WERI-Rb-1 (cell line): ENCODE data around the gene RFNG.
"Not testable (repeated sequence)": the region's sequence is repeated elsewhere in the genome, so short reads cannot be mapped to it uniquely, and the experiment has no call there.

Experiments used
- DNase-seq: peaks from one replicate; pipeline ENCODE4 v3.0.0-alpha.2; 2020
- H3K27ac ChIP-seq: fragments of 250-450 bp; sonication (Bioruptor Pico); 2 replicates; pipeline ENCODE4 v1.5.1; 2020; ENCODE audit warnings: mild to moderate bottlenecking, moderate library complexity
- H3K27me3 ChIP-seq: fragments of 250-450 bp; sonication (Bioruptor Pico); 2 replicates; pipeline ENCODE4 v1.5.1; 2021; ENCODE audit warnings: mild to moderate bottlenecking, low read depth, moderate library complexity; ENCODE audit not compliant: insufficient read depth, severe bottlenecking
- H3K36me3 ChIP-seq: fragments of 250-450 bp; sonication (Bioruptor Pico); 2 replicates; pipeline ENCODE4 v1.5.1; 2020; ENCODE audit warnings: mild to moderate bottlenecking, moderate library complexity
- H3K4me3 ChIP-seq: 2 replicates; pipeline ENCODE4 v1.5.1; 2011; ENCODE audit warnings: low read depth, mild to moderate bottlenecking, control low read depth, low read length
- H3K9me3 ChIP-seq: fragments of 250-450 bp; sonication (Bioruptor Pico); 2 replicates; pipeline ENCODE4 v1.5.1; 2021; ENCODE audit warnings: mild to moderate bottlenecking, moderate library complexity; ENCODE audit not compliant: severe bottlenecking
- CTCF ChIP-seq: IDR thresholded peaks from 2 replicates; pipeline ENCODE4 v1.5.1; 2011; ENCODE audit warnings: low read depth, mild to moderate bottlenecking, control low read depth, inconsistent platforms, low read length

The RFNG gene

DNA sequence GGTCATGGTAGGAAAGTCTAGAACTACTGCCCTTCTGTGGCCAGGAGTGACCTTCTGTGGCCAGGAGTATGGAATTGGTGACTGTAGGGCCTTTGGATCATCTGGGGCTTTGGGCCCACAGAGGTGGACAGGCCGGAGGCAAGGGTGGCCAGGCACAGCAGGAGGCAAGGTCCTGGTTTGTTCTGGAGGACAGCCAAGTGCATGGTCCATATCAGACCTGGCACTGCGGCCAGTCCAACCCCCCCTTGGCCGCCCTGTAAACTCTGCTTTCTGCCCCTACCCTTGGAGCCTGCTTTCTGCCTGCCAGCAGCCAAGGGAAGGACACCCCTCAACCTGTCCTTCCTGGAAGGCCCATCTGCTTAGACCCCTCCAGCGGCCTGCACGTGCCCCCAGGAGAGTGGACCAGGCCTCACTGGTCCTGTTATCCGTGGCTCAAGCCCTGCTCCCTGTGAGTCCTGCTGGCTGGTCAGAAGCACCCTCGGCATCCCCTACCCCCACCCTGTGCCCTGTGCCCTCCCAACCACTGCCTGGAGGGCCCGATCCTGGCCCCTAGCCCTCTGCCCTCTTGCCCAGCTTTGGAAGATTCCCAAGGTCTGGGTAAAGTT is 11.8 kb downstream of the RFNG start:
- H3K36me3 ChIP-seq = peaks cover 21% of the 10 kb centered on the region
- H3K27ac ChIP-seq = no peak overlapping the region
- H3K4me3 ChIP-seq = no peak overlapping the region
- TF ChIP-seq CTCF = no peak
- H3K27me3 ChIP-seq = no peaks in the 10 kb centered on the region
- no peak for DNase-seq
- H3K9me3 ChIP-seq = no peaks in the 10 kb centered on the region

DNA sequence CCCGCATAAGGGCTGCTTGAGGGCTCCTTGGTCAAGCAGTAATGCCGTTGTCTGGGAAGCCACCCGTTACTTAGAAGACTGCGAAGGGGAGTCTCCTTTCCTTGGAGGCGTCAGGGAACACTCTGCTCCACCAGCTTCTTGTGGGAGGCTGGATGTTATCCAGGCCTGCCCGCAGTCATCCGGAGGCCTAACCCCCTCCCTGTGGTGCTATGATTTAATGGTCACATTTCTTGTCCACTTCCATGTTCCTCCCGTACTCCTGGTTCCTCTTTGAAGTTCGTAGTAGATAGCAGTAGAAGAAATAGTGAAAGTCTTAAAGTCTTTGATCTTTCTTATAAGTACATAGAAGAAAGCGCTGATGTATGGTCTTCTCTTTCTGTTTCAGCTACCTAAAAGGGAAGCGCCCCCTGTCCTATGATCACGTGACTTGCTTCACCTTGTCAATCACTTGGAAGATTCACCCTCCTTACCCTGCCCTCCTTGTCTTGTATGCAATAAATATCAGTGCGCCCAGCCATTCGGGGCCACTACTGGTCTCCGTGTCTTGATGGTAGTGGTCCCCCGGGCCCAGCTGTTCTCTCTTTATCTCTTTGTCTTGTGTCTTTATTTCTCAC is 12.7 kb downstream of the RFNG start:
- not testable (repeated sequence) for H3K27ac ChIP-seq, DNase-seq, H3K4me3 ChIP-seq, H3K27me3 ChIP-seq, H3K9me3 ChIP-seq
- peaks cover 25% of the 10 kb centered on the region for H3K36me3 ChIP-seq

- no peak for DNase-seq
- Histone ChIP-seq H3K27ac (peak overlapping the region; percentile 88), H3K9me3 (no peaks in the 10 kb centered on the region), H3K4me3 (peak overlapping the region; percentile 92), H3K36me3 (peaks cover 33% of the 10 kb centered on the region), H3K27me3 (no peaks in the 10 kb centered on the region)
- no peak for TF ChIP-seq CTCF
These were observed 13.8 kb downstream of the RFNG start for GRCh38 chr17:82037889-82038195.

- Histone ChIP-seq H3K9me3 (no peaks in the 10 kb centered on the region), H3K27ac (peak within 1 kb of the TSS; percentile 88), H3K4me3 (peak within 1 kb of the TSS; percentile 92), H3K27me3 (no peaks in the 10 kb centered on the region), H3K36me3 (peaks cover 38% of the 10 kb centered on the region)
- peak; percentile 97 for TF ChIP-seq CTCF
- peak; percentile 100 for DNase-seq
These were observed 14.3 kb downstream of the RFNG start, which contains the start of gene DCXR for GRCh38 chr17:82037092-82037888. Gene DCXR (minus strand): TSS chr17:82037697. CDS start chr17:82037682, 15 bp downstream.

DNA sequence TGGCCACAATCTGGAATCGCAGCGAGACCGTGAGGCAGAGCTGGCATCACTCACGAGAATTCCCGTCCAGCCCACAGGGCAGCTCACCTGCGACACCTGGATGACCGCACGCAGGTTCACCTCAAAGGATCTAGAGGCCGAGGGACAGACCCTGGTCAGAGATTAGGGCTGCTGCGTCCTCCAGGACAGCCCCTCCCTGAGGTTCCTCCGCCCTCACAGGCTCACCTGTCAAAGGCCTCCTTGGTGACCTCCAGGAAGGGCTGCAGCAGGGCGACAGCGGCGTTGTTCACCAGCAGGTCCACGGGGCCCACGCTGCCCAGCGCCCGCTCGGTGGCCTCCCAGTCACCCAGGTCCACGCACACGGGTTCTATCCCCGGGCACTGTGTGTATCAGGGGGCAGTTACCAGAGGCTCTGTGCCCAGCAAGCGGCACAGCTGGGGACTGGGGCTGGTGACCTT is 14.9 kb downstream of the RFNG start:
- Histone ChIP-seq H3K36me3 (peaks cover 39% of the 10 kb centered on the region), H3K4me3 (peak overlapping the region; percentile 92), H3K9me3 (no peaks in the 10 kb centered on the region), H3K27ac (peak overlapping the region; percentile 88), H3K27me3 (no peaks in the 10 kb centered on the region)
- TF ChIP-seq CTCF = no peak
- no peak for DNase-seq

GRCh38 chr17:82035956-82036633 is 15.5 kb downstream of the RFNG start:
- Histone ChIP-seq H3K27ac (no peak overlapping the region), H3K9me3 (no peaks in the 10 kb centered on the region), H3K4me3 (peak overlapping the region; percentile 92), H3K27me3 (no peaks in the 10 kb centered on the region), H3K36me3 (peaks cover 39% of the 10 kb centered on the region)
- no peak for DNase-seq
- TF ChIP-seq CTCF = no peak
